ENCODE data around the gene INSIG1.
A peak's percentile ranks its signal among the peaks of the same experiment; 100 is the strongest.

The INSIG1 gene

GRCh38 chr7:155285833-155286232 lies 11.8 kb upstream of the INSIG1 start:
- no peak for DNase-seq

- no peak for DNase-seq
These were observed 11.0 kb upstream of the INSIG1 start for GRCh38 chr7:155286686-155287085.

GRCh38 chr7:155287284-155287935 lies 10.3 kb upstream of the INSIG1 start:
- no peak for DNase-seq

- no peak for DNase-seq
These were observed 9.6 kb upstream of the INSIG1 start for GRCh38 chr7:155288055-155288454.

GRCh38 chr7:155289107-155289506 lies 8.6 kb upstream of the INSIG1 start:
- peak; percentile 45 for DNase-seq

- DNase-seq, result no peak
These were observed 7.7 kb upstream of the INSIG1 start for GRCh38 chr7:155289949-155290501.

- no peak for DNase-seq
These were observed 6.6 kb upstream of the INSIG1 start for GRCh38 chr7:155291045-155291530.

- DNase-seq, result no peak
These were observed 5.9 kb upstream of the INSIG1 start for GRCh38 chr7:155291729-155292128.

GRCh38 chr7:155292680-155293226 lies 4.9 kb upstream of the INSIG1 start:
- DNase-seq, result no peak

- no peak for DNase-seq
These were observed 3.8 kb upstream of the INSIG1 start for GRCh38 chr7:155293721-155294510.

GRCh38 chr7:155294511-155294778 lies 3.2 kb upstream of the INSIG1 start:
- DNase-seq, result no peak

GRCh38 chr7:155295511-155295910 lies 2.2 kb upstream of the INSIG1 start:
- no peak for DNase-seq

GRCh38 chr7:155296006-155296787 lies 1.5 kb upstream of the INSIG1 start:
- no peak for DNase-seq

GRCh38 chr7:155296788-155297516 lies 726 bp upstream of the INSIG1 start:
- peak; percentile 75 for DNase-seq

GRCh38 chr7:155298288-155298833 lies 683 bp downstream of the INSIG1 start:
- no peak for DNase-seq

GRCh38 chr7:155298834-155299534 lies 1.3 kb downstream of the INSIG1 start:
- DNase-seq, result peak; percentile 95

- DNase-seq, result no peak
These were observed 2.0 kb downstream of the INSIG1 start for GRCh38 chr7:155299535-155300202.

GRCh38 chr7:155300641-155301452 lies 3.2 kb downstream of the INSIG1 start:
- no peak for DNase-seq

GRCh38 chr7:155303039-155303593 lies 5.4 kb downstream of the INSIG1 start:
- DNase-seq, result no peak

- DNase-seq, result no peak
These were observed 6.2 kb downstream of the INSIG1 start for GRCh38 chr7:155303897-155304296.
